Measurements from ENCODE around the gene RNF4. TPM values are rescaled to one million over a fixed set of nuclear protein-coding genes. Genes with fewer than 3 reads are reported as not detected.

RNF4 gene
- total RNA-seq, 4 donors from 2014 or later = 33.2 to 49.0 (median 40.7) TPM

DNA sequence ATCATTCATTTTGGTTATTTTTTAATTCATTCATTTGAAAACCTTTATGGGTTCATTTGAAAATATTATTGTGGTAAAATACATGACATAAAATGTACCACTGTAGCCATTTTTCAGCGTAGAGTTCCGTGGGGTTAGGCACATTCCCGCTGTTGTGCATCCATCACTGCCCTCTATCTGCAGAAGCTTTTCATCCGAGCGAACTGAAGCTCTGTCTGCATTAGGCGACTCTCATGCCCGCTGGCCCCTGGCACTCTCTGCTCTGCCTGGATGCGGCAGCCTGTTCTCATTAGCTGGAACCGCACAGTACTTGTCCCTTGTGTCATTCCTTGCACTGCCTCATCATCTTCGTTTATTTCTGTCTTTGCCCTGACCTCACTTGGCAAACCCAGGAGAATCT, 32.6 kb upstream of the RNF4 start:
- Histone ChIP-seq H3K4me3 (no peak overlapping the region), H3K36me3 (no peaks in the 10 kb centered on the region), H3K9me3 (no peaks in the 10 kb centered on the region), H3K27ac (replicated peaks in 1 of 4) (no peak overlapping the region), H3K4me1 (no peaks in the 10 kb centered on the region), H3K27me3 (peaks cover 0 to 14% (median 0%) of the 10 kb centered on the region in 4 donors)
- TF ChIP-seq POLR2AphosphoS5 (IDR thresholded peaks at IDR 0.05) (no peak), EP300 (IDR thresholded peaks at IDR 0.05) (no peak), POLR2A (IDR thresholded peaks at IDR 0.05; ENCODE audit: low read depth) (no peak)
- TF ChIP-seq, protein P1, sequence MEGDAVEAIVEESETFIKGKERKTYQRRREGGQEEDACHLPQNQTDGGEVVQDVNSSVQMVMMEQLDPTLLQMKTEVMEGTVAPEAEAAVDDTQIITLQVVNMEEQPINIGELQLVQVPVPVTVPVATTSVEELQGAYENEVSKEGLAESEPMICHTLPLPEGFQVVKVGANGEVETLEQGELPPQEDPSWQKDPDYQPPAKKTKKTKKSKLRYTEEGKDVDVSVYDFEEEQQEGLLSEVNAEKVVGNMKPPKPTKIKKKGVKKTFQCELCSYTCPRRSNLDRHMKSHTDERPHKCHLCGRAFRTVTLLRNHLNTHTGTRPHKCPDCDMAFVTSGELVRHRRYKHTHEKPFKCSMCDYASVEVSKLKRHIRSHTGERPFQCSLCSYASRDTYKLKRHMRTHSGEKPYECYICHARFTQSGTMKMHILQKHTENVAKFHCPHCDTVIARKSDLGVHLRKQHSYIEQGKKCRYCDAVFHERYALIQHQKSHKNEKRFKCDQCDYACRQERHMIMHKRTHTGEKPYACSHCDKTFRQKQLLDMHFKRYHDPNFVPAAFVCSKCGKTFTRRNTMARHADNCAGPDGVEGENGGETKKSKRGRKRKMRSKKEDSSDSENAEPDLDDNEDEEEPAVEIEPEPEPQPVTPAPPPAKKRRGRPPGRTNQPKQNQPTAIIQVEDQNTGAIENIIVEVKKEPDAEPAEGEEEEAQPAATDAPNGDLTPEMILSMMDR (IDR thresholded peaks at IDR 0.05) = no peak
- intact Hi-C loops (cut with DNase I) = no loop called here
- no peak for DNase-seq (ENCODE audit: extremely low spot score)
- WGBS = 59% methylated on average over 10 of the region's 10 CpGs

- intact Hi-C loops (cut with DNase I) = no loop called here
- Histone ChIP-seq H3K4me3 (no peak overlapping the region), H3K4me1 (peaks cover 0 to 3% (median 0%) of the 10 kb centered on the region in 4 donors), H3K27ac (replicated peaks in 1 of 4) (no peak overlapping the region), H3K9me3 (no peaks in the 10 kb centered on the region), H3K36me3 (no peaks in the 10 kb centered on the region), H3K27me3 (peaks cover 0 to 17% (median 0%) of the 10 kb centered on the region in 4 donors)
- DNase-seq (ENCODE audit: extremely low spot score) = no peak
- TF ChIP-seq, protein P1 (IDR thresholded peaks at IDR 0.05) = no peak
- no peak for TF ChIP-seq EP300 (IDR thresholded peaks at IDR 0.05)
- no peak for TF ChIP-seq POLR2A (IDR thresholded peaks at IDR 0.05; ENCODE audit: low read depth)
- 80% methylated on average over 7 of the region's 30 CpGs for WGBS
Measured at GRCh38 chr4:2436761-2437474, 32.0 kb upstream of the RNF4 start.

DNA sequence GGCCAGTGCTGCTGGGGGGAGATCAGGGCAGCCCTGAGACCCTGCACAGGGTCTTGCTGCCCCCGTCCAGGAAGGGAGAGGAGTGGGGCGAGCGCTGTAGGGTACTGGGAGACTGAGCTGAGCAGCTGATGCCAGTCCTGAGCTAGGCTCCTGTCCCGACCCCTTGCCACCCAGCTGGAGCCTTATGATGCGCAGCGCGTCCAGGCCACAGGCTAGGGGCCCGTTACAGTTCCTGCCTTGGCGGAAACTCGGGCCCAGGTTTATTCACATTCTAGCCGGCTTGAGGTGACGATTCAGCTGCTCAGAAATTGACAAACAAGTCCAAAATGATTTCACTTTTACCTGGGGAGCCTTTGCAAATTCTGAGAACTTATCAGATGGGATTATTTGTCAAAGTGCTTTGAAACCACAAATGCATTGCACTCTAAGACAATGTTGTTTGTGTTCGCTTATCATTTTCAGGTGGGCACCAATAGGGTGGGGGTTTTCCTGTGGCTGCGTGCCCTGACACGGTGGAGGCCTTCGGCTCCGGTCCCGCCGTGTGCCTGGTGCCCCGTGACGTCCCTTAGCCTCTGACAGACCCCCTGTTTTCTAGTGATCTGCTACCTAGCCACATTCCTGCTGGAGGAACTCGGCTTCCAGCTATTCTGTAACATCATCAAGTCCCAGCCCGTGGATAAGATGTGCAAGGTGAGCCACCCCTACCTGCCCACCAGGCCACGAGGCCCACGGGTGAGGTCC, 31.3 kb upstream of the RNF4 start:
- no peaks in the 10 kb centered on the region for H3K9me3 ChIP-seq
- peaks cover 0 to 3% (median 0%) of the 10 kb centered on the region in 4 donors for H3K4me1 ChIP-seq
- no peak for DNase-seq (ENCODE audit: extremely low spot score)
- no peaks in the 10 kb centered on the region for H3K36me3 ChIP-seq
- H3K4me3 ChIP-seq = no peak overlapping the region
- H3K27ac ChIP-seq (replicated peaks in 1 of 4) = no peak overlapping the region
- TF ChIP-seq POLR2AphosphoS5 (IDR thresholded peaks at IDR 0.05) (no peak), EP300 (IDR thresholded peaks at IDR 0.05) (no peak), POLR2A (IDR thresholded peaks at IDR 0.05; ENCODE audit: low read depth) (no peak)
- TF ChIP-seq, protein P1 (IDR thresholded peaks at IDR 0.05) = no peak
- H3K27me3 ChIP-seq = peaks cover 0 to 17% (median 0%) of the 10 kb centered on the region in 4 donors
- 87% methylated on average over 24 of the region's 25 CpGs for WGBS
- intact Hi-C loops (cut with DNase I) = no loop called here

- intact Hi-C loops (cut with DNase I) = no loop called here
Measured at GRCh38 chr4:2438822-2439718, 29.8 kb upstream of the RNF4 start.

More at GRCh38 chr4:2438822-2439718, 29.8 kb upstream of the RNF4 start:
- no peaks in the 10 kb centered on the region for H3K36me3 ChIP-seq
- no peaks in the 10 kb centered on the region for H3K9me3 ChIP-seq
- no peak overlapping the region for H3K27ac ChIP-seq (replicated peaks in 1 of 4)
- H3K4me1 ChIP-seq = peaks cover 0 to 3% (median 0%) of the 10 kb centered on the region in 4 donors
- WGBS = 77% methylated on average over 7 of the region's 16 CpGs
- DNase-seq (ENCODE audit: extremely low spot score) = no peak
- no peak overlapping the region for H3K4me3 ChIP-seq
- TF ChIP-seq POLR2A (IDR thresholded peaks at IDR 0.05; ENCODE audit: low read depth) (no peak), EP300 (IDR thresholded peaks at IDR 0.05) (no peak), POLR2AphosphoS5 (IDR thresholded peaks at IDR 0.05) (no peak)
- TF ChIP-seq, protein P1 (IDR thresholded peaks at IDR 0.05) = no peak
- H3K27me3 ChIP-seq = peaks cover 0 to 4% (median 0%) of the 10 kb centered on the region in 4 donors
